ENCODE results near the gene CNTN6.

- TF ChIP-seq CTCF (IDR thresholded peaks at IDR 0.05) (no peak), USF2 (CRISPR knock-in tag; IDR thresholded peaks at IDR 0.05) (no peak), FOXK1 (CRISPR knock-in tag; IDR thresholded peaks at IDR 0.05) (no peak), CREB1 (CRISPR knock-in tag; IDR thresholded peaks at IDR 0.05) (no peak), JUN (CRISPR knock-in tag; IDR thresholded peaks at IDR 0.05) (no peak), ESRRA (CRISPR knock-in tag; IDR thresholded peaks at IDR 0.05; ENCODE audit: borderline replicate concordance) (no peak), MAX (CRISPR knock-in tag; IDR thresholded peaks at IDR 0.05) (no peak), ZBTB43 (CRISPR knock-in tag; IDR thresholded peaks at IDR 0.05) (no peak), ATF2 (CRISPR knock-in tag; IDR thresholded peaks at IDR 0.05; ENCODE audit: borderline replicate concordance, low read depth) (no peak), ZNF423 (CRISPR knock-in tag; IDR thresholded peaks at IDR 0.05) (no peak), ATF3 (CRISPR knock-in tag; conservative IDR thresholded peaks at IDR 0.05) (no peak), AR (CRISPR knock-in tag; IDR thresholded peaks at IDR 0.05) (no peak), GRHL2 (CRISPR knock-in tag; IDR thresholded peaks at IDR 0.05; ENCODE audit: insufficient replicate concordance, severe bottlenecking) (no peak), NFE2L1 (CRISPR knock-in tag; IDR thresholded peaks at IDR 0.05) (no peak)
Observed at GRCh38 chr3:1356101-1356500, 263.3 kb downstream of the CNTN6 start.
